PC-3 (cell line): ENCODE results near the gene TECPR2.

Experiments used
- CTCF ChIP-seq: fragments of 300-600 bp; sonication (generic); conservative IDR thresholded peaks from 2 replicates; pipeline ENCODE4 v1.5.1; 2017; ENCODE audit warnings: antibody characterized with exemption, low read depth, mild to moderate bottlenecking, low read length
- EZH2 ChIP-seq: fragments of 300-600 bp; sonication (generic); IDR thresholded peaks from one replicate; pipeline ENCODE4 v1.6.1; 2017; ENCODE audit warnings: antibody characterized with exemption, mild to moderate bottlenecking, low read length; ENCODE audit not compliant: unreplicated experiment
- EZH2phosphoT487 ChIP-seq: fragments of 300-600 bp; sonication (generic); IDR thresholded peaks from 2 replicates; pipeline ENCODE4 v1.6.1; 2018; ENCODE audit warnings: mild to moderate bottlenecking, antibody characterized with exemption, low read length, borderline replicate concordance

GRCh38 chr14:102541771-102542170, 179.0 kb downstream of the TECPR2 start:
- TF ChIP-seq CTCF (no peak), EZH2 (no peak), EZH2phosphoT487 (no peak)
